GM18498 (cell line): ENCODE data around the gene CUEDC1.

Experiments used
- ATAC-seq: cut with Tn5 transposase; IDR thresholded peaks from one replicate; pipeline ENCODE4 v1.9.1; 2021; ENCODE audit warnings: mild to moderate bottlenecking, moderate library complexity; ENCODE audit not compliant: unreplicated experiment

The CUEDC1 gene

GRCh38 chr17:57900991-57901743 lies 54.0 kb downstream of the CUEDC1 start:
- ATAC-seq, result no peak

- no peak for ATAC-seq
Observed at GRCh38 chr17:57899822-57900221, 55.4 kb downstream of the CUEDC1 start.

- no peak for ATAC-seq
Observed at GRCh38 chr17:57899391-57899790, 55.8 kb downstream of the CUEDC1 start.

- ATAC-seq, result no peak
Observed at GRCh38 chr17:57898487-57899311, 56.5 kb downstream of the CUEDC1 start.

GRCh38 chr17:57895382-57896060 lies 59.7 kb downstream of the CUEDC1 start:
- ATAC-seq, result no peak

- ATAC-seq, result no peak
Observed at GRCh38 chr17:57894848-57895247, 60.4 kb downstream of the CUEDC1 start.

GRCh38 chr17:57892820-57893595 lies 62.2 kb downstream of the CUEDC1 start:
- ATAC-seq, result no peak

GRCh38 chr17:57892146-57892819 lies 62.9 kb downstream of the CUEDC1 start:
- ATAC-seq, result no peak

GRCh38 chr17:57890857-57891232 lies 64.4 kb downstream of the CUEDC1 start:
- ATAC-seq, result no peak

GRCh38 chr17:57889892-57890856 lies 65.0 kb downstream of the CUEDC1 start:
- ATAC-seq, result no peak

GRCh38 chr17:57889252-57889651 lies 66.0 kb downstream of the CUEDC1 start:
- no peak for ATAC-seq

GRCh38 chr17:57888311-57889216 lies 66.6 kb downstream of the CUEDC1 start:
- ATAC-seq, result no peak

GRCh38 chr17:57887161-57887560 lies 68.1 kb downstream of the CUEDC1 start:
- no peak for ATAC-seq

- no peak for ATAC-seq
Observed at GRCh38 chr17:57886020-57886419, 69.2 kb downstream of the CUEDC1 start.

GRCh38 chr17:57885148-57885915 lies 69.9 kb downstream of the CUEDC1 start:
- ATAC-seq, result no peak

- no peak for ATAC-seq
Observed at GRCh38 chr17:57881783-57882351, 73.3 kb downstream of the CUEDC1 start.

GRCh38 chr17:57881143-57881542 lies 74.1 kb downstream of the CUEDC1 start:
- ATAC-seq, result no peak
